DLD1 (cell line): Measurements from ENCODE around the gene KLK1.

ENCODE experiments used
- in situ Hi-C: cut with HindIII; loops from 2 replicates; pipeline ENCODE4 v1.10.0; 2017; ENCODE audit warnings: low sequenced_read_pairs

Gene KLK1

GRCh38 chr19:50836543-50837195 lies 13.1 kb upstream of the KLK1 start:
- in situ Hi-C loops = no loop called here

GRCh38 chr19:50835785-50836542 lies 12.4 kb upstream of the KLK1 start:
- in situ Hi-C loops = no loop called here

- in situ Hi-C loops = no loop called here
These were observed 11.7 kb upstream of the KLK1 start for GRCh38 chr19:50835103-50835784.

GRCh38 chr19:50833802-50834167 lies 10.2 kb upstream of the KLK1 start:
- in situ Hi-C loops = no loop called here

- in situ Hi-C loops = no loop called here
These were observed 9.7 kb upstream of the KLK1 start, which contains the start of gene KLK15 for GRCh38 chr19:50833117-50833801. Gene KLK15, minus strand, starts transcription at chr19:50833574. Its CDS starts 2,082 bp downstream, at chr19:50831492.

GRCh38 chr19:50832666-50833065 lies 9.1 kb upstream of the KLK1 start:
- in situ Hi-C loops = no loop called here

GRCh38 chr19:50831026-50831396 lies 7.4 kb upstream of the KLK1 start:
- in situ Hi-C loops = no loop called here

GRCh38 chr19:50830266-50831025 lies 6.9 kb upstream of the KLK1 start:
- in situ Hi-C loops = no loop called here

- in situ Hi-C loops = no loop called here
These were observed 6.2 kb upstream of the KLK1 start for GRCh38 chr19:50829801-50830200.

- in situ Hi-C loops = no loop called here
These were observed 3.9 kb upstream of the KLK1 start for GRCh38 chr19:50827476-50827875.

- in situ Hi-C loops = no loop called here
These were observed 3.1 kb upstream of the KLK1 start for GRCh38 chr19:50826492-50827240.

GRCh38 chr19:50822661-50823208 lies 852 bp downstream of the KLK1 start:
- in situ Hi-C loops = no loop called here

- in situ Hi-C loops = no loop called here
These were observed 2.0 kb downstream of the KLK1 start for GRCh38 chr19:50821622-50822021.

- in situ Hi-C loops = no loop called here
These were observed 2.4 kb downstream of the KLK1 start for GRCh38 chr19:50821248-50821612.

- in situ Hi-C loops = no loop called here
These were observed 2.9 kb downstream of the KLK1 start for GRCh38 chr19:50820549-50821247.

- in situ Hi-C loops = no loop called here
These were observed 3.5 kb downstream of the KLK1 start for GRCh38 chr19:50820086-50820485.

GRCh38 chr19:50819636-50820035 lies 4.0 kb downstream of the KLK1 start:
- in situ Hi-C loops = no loop called here

- in situ Hi-C loops = no loop called here
These were observed 4.6 kb downstream of the KLK1 start for GRCh38 chr19:50818859-50819472.
